ENCODE measurements around the gene CEP128.

The CEP128 gene

DNA sequence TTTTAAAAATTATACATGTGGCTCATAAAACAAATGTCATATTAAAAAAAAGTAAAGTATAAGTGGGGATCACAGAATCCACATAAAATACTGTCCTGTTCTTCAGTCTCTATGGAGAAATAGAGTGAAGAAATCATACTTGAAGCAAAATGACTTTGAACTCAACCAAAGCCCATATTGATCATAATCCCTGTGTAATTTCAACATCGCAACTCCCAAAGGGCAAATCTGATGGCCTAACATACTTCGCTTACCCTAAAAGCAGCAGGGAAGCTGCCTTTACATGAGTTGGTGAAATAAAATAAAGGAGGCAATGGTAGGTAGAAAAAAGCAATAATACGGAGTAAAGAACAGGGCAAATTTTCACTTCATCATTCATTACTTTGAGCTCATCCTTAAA is 101.8 kb downstream of the CEP128 start:
- no peak overlapping the region for H3K4me3 ChIP-seq (ENCODE audit: low read depth, low read length)
- TF ChIP-seq, protein P1, sequence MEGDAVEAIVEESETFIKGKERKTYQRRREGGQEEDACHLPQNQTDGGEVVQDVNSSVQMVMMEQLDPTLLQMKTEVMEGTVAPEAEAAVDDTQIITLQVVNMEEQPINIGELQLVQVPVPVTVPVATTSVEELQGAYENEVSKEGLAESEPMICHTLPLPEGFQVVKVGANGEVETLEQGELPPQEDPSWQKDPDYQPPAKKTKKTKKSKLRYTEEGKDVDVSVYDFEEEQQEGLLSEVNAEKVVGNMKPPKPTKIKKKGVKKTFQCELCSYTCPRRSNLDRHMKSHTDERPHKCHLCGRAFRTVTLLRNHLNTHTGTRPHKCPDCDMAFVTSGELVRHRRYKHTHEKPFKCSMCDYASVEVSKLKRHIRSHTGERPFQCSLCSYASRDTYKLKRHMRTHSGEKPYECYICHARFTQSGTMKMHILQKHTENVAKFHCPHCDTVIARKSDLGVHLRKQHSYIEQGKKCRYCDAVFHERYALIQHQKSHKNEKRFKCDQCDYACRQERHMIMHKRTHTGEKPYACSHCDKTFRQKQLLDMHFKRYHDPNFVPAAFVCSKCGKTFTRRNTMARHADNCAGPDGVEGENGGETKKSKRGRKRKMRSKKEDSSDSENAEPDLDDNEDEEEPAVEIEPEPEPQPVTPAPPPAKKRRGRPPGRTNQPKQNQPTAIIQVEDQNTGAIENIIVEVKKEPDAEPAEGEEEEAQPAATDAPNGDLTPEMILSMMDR (IDR thresholded peaks at IDR 0.05; ENCODE audit: low read depth, low read length): no peak

DNA sequence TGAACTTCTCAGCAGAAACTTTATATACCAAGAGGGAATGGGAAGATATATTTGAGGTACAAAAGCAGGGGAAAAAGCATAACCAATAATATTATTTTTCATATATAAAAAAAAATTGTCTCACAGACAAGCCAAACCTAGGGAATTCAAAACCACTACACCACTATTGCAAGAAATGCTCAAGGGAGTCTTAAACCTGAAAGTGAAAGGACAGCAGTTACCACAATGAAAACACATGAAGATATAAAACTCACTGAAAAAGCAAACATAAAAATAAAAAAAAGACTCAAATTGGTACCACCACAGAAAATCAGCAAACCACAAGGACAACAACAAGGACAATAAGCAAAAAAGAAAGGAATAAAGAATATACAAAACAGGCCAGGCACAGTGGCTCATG is 131.9 kb downstream of the CEP128 start:
- TF ChIP-seq, protein P1 (IDR thresholded peaks at IDR 0.05; ENCODE audit: low read depth, low read length): no peak

DNA sequence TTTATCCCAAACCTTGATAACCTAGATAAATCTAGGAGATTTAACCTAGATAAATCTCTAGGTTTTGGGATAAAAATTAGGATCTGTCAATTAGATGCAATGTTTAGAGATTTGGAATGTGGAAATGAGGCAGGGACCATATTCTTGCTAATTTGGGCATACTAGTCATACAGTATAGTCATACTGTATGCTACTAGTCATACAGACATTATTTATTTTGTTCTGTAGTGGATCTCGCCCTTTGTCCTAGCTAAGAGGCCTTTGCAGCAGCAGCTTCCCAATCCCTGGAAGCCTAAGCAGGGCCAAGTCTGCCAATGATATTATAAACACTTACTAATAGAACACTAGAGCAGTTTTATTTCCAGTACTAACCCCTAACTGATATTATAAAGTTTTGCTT is 136.4 kb downstream of the CEP128 start:
- TF ChIP-seq, protein P1 (IDR thresholded peaks at IDR 0.05; ENCODE audit: low read depth, low read length): no peak
- no peak overlapping the region for H3K4me3 ChIP-seq (ENCODE audit: low read depth, low read length)

More for the DNA sequence above, 131.9 kb downstream of the CEP128 start:
- no peak overlapping the region for H3K4me3 ChIP-seq (ENCODE audit: low read depth, low read length)

DNA sequence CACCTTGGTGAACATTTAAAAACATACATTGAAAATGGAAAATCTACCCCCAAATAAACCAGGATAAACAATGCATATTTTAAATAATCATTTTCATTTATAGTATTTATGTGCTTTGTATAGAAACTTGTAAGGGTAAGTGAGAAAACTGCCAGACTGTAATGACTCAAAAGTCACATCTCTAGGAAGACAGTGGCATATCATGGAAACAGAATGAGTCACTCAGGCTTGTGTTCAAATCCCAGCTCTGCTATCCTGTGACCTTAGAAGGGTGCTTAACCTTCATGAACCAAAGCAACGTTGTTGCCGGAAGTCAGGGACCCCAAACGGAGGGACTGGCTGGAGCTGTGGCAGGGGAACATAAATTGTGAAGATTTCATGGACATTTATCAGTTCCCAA is 142.7 kb downstream of the CEP128 start:
- TF ChIP-seq, protein P1 (IDR thresholded peaks at IDR 0.05; ENCODE audit: low read depth, low read length): no peak
- no peak overlapping the region for H3K4me3 ChIP-seq (ENCODE audit: low read depth, low read length)

DNA sequence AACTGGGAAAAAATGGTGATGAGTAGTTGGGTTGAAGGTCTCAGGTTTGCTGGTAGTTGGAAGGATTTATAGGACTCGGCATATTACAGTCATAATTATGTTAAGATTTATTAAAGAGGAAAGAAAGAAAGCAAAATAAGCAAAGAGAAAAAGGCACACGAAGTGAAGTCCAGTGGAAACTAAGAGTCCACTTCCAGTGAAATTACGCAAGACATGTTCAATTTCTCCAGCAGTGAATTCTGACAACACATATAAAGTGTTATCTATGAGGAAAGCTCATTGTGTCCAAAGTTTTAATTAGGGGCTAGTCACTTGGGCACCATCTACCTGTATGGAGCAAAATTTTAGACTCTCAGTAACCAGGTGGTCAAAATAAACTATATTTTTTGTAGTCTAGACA is 143.3 kb downstream of the CEP128 start:
- TF ChIP-seq, protein P1 (IDR thresholded peaks at IDR 0.05; ENCODE audit: low read depth, low read length): no peak
- no peak overlapping the region for H3K4me3 ChIP-seq (ENCODE audit: low read depth, low read length)

DNA sequence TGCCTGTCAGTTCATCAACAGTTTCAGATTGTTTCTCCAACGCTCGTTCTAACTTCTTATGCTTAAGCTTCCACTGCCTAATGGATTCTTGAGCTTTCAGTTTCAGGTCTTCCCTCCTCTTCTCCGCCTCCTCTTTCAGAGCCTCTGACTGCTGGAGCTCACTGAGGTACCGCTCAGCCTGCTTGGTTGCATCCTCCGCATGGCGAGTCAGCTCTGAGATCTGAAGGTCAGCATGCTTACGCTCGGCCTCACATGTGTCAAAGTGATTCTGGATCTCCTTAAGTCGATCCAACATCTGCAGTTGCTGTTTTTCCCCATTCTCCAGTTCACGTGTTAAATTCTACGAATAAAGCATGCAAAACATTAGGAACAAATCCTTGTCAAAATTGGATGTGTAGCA is 148.8 kb downstream of the CEP128 start:
- H3K4me3 ChIP-seq (ENCODE audit: low read depth, low read length): no peak overlapping the region
- TF ChIP-seq, protein P1 (IDR thresholded peaks at IDR 0.05; ENCODE audit: low read depth, low read length): no peak

DNA sequence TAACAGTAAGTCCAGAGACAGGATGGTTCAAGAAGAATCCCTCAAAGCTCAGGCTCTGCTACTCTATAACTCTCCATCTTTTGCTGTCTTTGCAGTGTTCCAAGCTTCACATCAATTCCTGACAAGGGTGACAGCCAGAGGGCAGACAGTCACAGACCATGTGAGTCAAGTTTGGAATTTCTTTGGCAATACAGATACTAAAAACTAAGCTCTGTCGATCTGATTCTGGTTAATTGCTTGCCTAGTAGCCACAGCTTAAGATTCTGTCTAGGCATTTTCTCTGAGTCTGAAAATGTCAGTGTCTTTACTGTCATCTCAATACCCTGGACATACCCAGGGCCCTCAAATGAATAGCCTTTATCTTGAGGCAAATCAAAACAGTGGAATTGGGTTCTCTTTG is 153.7 kb downstream of the CEP128 start:
- no peak overlapping the region for H3K4me3 ChIP-seq (ENCODE audit: low read depth, low read length)
- TF ChIP-seq, protein P1 (IDR thresholded peaks at IDR 0.05; ENCODE audit: low read depth, low read length): no peak
